Bronchial epithelial cell (primary cell): ENCODE results near the gene LGI4. TPM values are rescaled to one million over a fixed set of nuclear protein-coding genes. Genes with fewer than 3 reads are reported as not detected.
A peak's percentile ranks its signal among the peaks of the same experiment; 100 is the strongest.

Experiments used
- DNase-seq: peaks from one replicate; pipeline ENCODE4 v3.0.0-alpha.2; 2010; ENCODE audit warnings: low read depth
- FAIRE-seq: peaks from 2 replicates; lab custom pipeline; 2011; peaks lifted over from hg19 to GRCh38; lab: Jason Lieb, UNC
- H3K27me3 ChIP-seq: 2 replicates; pipeline ENCODE4 v1.5.1; 2011; ENCODE audit warnings: low read length; ENCODE audit not compliant: control insufficient read depth, insufficient read depth
- H3K36me3 ChIP-seq: 2 replicates; pipeline ENCODE4 v1.5.1; 2011; ENCODE audit warnings: low read length; ENCODE audit not compliant: control insufficient read depth, insufficient read depth
- H3K4me3 ChIP-seq: 2 replicates; pipeline ENCODE4 v1.5.1; 2011; ENCODE audit warnings: mild to moderate bottlenecking, low read depth, low read length, control low read depth
- total RNA-seq: library from RNA; depleted of rRNA; stranded (reverse); fragments of >200 nt; gene quantifications from 2 replicates; pipeline ENCODE4 v1.2.1, GENCODE V29; 2014
- TF ChIP-seq, protein P1 (sequence below): IDR thresholded peaks from 2 replicates; pipeline ENCODE4 v1.5.1; 2011; ENCODE audit warnings: mild to moderate bottlenecking, moderate library complexity, low read length, control low read depth, inconsistent platforms; ENCODE audit not compliant: insufficient read depth, severe bottlenecking

The LGI4 gene
- total RNA-seq, 1 donor from 2014 or later: not detected

DNA sequence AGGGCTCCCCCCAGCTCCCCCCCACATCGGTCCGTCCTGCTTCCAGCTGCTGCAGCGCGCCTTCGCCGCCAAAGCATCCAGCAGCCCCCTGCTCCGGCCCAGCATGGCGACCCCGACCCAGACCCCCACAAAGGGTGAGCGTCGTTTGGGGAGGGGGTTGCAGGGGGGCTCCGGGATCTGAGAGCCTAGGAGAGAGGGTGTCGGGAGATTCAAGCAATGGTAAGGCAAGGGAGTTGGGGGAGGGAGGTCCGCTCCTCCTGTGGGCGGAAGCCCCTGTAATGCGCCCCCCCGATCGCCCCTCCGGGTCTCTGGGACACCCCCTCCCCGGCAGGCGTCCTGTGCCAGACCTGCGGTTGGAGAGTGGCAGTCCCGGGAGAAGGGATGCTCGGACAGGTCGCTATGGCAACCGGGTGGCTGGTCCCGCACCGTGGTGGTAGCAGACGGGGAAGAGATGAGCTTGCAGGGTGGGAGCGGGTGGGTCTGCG is 8.4 kb upstream of the LGI4 start, which contains the start of gene FXYD7:
Gene FXYD7 (plus strand): TSS at position 25 of the 485 bp plus-strand sequence. CDS start 79 bp downstream, at position 104.
- DNase-seq (no peak), FAIRE-seq (no peak)
- TF ChIP-seq, protein P1, sequence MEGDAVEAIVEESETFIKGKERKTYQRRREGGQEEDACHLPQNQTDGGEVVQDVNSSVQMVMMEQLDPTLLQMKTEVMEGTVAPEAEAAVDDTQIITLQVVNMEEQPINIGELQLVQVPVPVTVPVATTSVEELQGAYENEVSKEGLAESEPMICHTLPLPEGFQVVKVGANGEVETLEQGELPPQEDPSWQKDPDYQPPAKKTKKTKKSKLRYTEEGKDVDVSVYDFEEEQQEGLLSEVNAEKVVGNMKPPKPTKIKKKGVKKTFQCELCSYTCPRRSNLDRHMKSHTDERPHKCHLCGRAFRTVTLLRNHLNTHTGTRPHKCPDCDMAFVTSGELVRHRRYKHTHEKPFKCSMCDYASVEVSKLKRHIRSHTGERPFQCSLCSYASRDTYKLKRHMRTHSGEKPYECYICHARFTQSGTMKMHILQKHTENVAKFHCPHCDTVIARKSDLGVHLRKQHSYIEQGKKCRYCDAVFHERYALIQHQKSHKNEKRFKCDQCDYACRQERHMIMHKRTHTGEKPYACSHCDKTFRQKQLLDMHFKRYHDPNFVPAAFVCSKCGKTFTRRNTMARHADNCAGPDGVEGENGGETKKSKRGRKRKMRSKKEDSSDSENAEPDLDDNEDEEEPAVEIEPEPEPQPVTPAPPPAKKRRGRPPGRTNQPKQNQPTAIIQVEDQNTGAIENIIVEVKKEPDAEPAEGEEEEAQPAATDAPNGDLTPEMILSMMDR: no peak
- Histone ChIP-seq H3K36me3 (no peaks in the 10 kb centered on the region), H3K4me3 (no peak within 1 kb of the TSS), H3K27me3 (peaks cover 17% of the 10 kb centered on the region)

DNA sequence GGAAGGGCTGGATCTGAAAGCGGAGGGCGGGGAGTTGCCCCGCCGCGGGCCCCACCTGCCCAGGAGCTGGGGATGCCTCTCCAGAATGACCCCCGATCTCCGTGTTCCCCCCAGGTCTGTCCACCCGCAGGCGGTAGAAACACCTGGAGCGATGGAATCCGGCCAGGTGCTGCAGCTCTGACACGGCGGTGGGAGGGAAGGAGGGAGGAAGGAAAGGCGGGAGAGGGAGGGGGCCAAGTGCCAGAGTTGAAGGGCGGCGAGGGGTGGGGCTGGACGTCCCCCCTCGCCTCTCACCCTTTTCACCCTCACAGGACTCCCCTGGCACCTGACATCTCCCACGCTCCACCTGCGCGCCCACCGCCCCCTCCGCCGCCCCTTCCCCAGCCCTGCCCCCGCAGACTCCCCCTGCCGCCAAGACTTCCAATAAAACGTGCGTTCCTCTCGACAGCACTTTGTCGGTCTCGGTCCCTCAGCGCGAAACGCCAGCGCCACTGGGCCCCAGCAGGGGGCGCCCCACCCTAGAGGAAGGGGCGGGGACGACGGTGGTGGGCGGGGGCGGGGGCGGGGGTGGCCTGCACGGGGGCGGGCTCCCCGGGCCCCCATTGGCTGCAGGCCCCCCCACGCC is 7.9 kb upstream of the LGI4 start:
- Histone ChIP-seq H3K27me3 (peaks cover 17% of the 10 kb centered on the region), H3K36me3 (no peaks in the 10 kb centered on the region), H3K4me3 (no peak overlapping the region)
- TF ChIP-seq, protein P1: peak; percentile 57
- no peak for FAIRE-seq
- DNase-seq: no peak

GRCh38 chr19:35141837-35142605 is 7.2 kb upstream of the LGI4 start:
- H3K4me3 ChIP-seq: no peak overlapping the region
- TF ChIP-seq, protein P1: no peak
- no peaks in the 10 kb centered on the region for H3K36me3 ChIP-seq
- FAIRE-seq (no peak), DNase-seq (no peak)
- H3K27me3 ChIP-seq: peaks cover 17% of the 10 kb centered on the region

- Histone ChIP-seq H3K36me3 (no peaks in the 10 kb centered on the region), H3K4me3 (no peak overlapping the region), H3K27me3 (peaks cover 17% of the 10 kb centered on the region)
- FAIRE-seq (no peak), DNase-seq (peak; percentile 81)
- TF ChIP-seq, protein P1: peak; percentile 76
Observed at GRCh38 chr19:35140962-35141836, 6.3 kb upstream of the LGI4 start.

GRCh38 chr19:35140207-35140961 is 5.5 kb upstream of the LGI4 start:
- DNase-seq (no peak), FAIRE-seq (no peak)

More at GRCh38 chr19:35140207-35140961, 5.5 kb upstream of the LGI4 start:
- no peak overlapping the region for H3K4me3 ChIP-seq
- H3K27me3 ChIP-seq: peaks cover 17% of the 10 kb centered on the region
- H3K36me3 ChIP-seq: no peaks in the 10 kb centered on the region
- TF ChIP-seq, protein P1: no peak
